HPDE6-E6E7 (cell line): ENCODE results near the gene TAF3.
"Not testable (repeated sequence)": the region's sequence is repeated elsewhere in the genome, so short reads cannot be mapped to it uniquely, and the experiment has no call there.

ENCODE experiments used
- DNase-seq: peaks from one replicate; pipeline ENCODE4 v3.0.0; 2011; ENCODE audit warnings: missing footprints; ENCODE audit errors: extremely low spot score

TAF3 gene

GRCh38 chr10:7811743-7812142 is 6.6 kb upstream of the TAF3 start:
- DNase-seq, result not testable (repeated sequence)

GRCh38 chr10:7813481-7813880 is 4.8 kb upstream of the TAF3 start:
- DNase-seq, result no peak

- no peak for DNase-seq
Observed at GRCh38 chr10:7817576-7817975, 729 bp upstream of the TAF3 start.

GRCh38 chr10:7817984-7818294 is 366 bp upstream of the TAF3 start:
- no peak for DNase-seq

GRCh38 chr10:7819121-7819460 is 786 bp downstream of the TAF3 start:
- DNase-seq, result no peak

GRCh38 chr10:7824251-7824650 is 5.9 kb downstream of the TAF3 start:
- no peak for DNase-seq

- no peak for DNase-seq
Observed at GRCh38 chr10:7826971-7827370, 8.7 kb downstream of the TAF3 start.

- no peak for DNase-seq
Observed at GRCh38 chr10:7829289-7829834, 11.1 kb downstream of the TAF3 start.

GRCh38 chr10:7832060-7832459 is 13.8 kb downstream of the TAF3 start:
- DNase-seq, result no peak

- no peak for DNase-seq
Observed at GRCh38 chr10:7833210-7833609, 14.9 kb downstream of the TAF3 start.

GRCh38 chr10:7834262-7834661 is 16.0 kb downstream of the TAF3 start:
- no peak for DNase-seq

GRCh38 chr10:7836571-7836970 is 18.3 kb downstream of the TAF3 start:
- no peak for DNase-seq

GRCh38 chr10:7846591-7846990 is 28.3 kb downstream of the TAF3 start:
- DNase-seq, result no peak

- no peak for DNase-seq
Observed at GRCh38 chr10:7853226-7853842, 35.0 kb downstream of the TAF3 start.

GRCh38 chr10:7853890-7854289 is 35.6 kb downstream of the TAF3 start:
- DNase-seq, result no peak

- no peak for DNase-seq
Observed at GRCh38 chr10:7855205-7855604, 36.9 kb downstream of the TAF3 start.

GRCh38 chr10:7856678-7857077 is 38.4 kb downstream of the TAF3 start:
- no peak for DNase-seq

- DNase-seq, result no peak
Observed at GRCh38 chr10:7857262-7857661, 39.0 kb downstream of the TAF3 start.

GRCh38 chr10:7861509-7862120 is 43.3 kb downstream of the TAF3 start:
- DNase-seq, result no peak

GRCh38 chr10:7862121-7862514 is 43.8 kb downstream of the TAF3 start:
- no peak for DNase-seq

- no peak for DNase-seq
Observed at GRCh38 chr10:7866176-7866575, 47.9 kb downstream of the TAF3 start.

- DNase-seq, result no peak
Observed at GRCh38 chr10:7872041-7872442, 53.7 kb downstream of the TAF3 start.

GRCh38 chr10:7874864-7875263 is 56.6 kb downstream of the TAF3 start:
- no peak for DNase-seq

- no peak for DNase-seq
Observed at GRCh38 chr10:7876541-7877127, 58.3 kb downstream of the TAF3 start.
